K562 (cell line): ENCODE results near the gene PSMC3IP. TPM values are rescaled to one million over a fixed set of nuclear protein-coding genes. Genes with fewer than 3 reads are reported as not detected.

Experiments
- ATAC-seq: fragments of 200-7000 bp; cut with Tn5 transposase; 3 replicates; pipeline ENCODE4 v1.9.1; 2020; ENCODE audit warnings: moderate library complexity
- BruUV-seq: library from RNA; stranded (reverse); fragments of 400-500 nt; replicated peaks from 2 replicates; lab custom pipeline; 2021; lab: Mats Ljungman, UMichigan
- CTCF ChIA-PET: fragments of 300-600 bp; formaldehyde crosslinking; extraction: SDS; loops from one replicate; lab custom pipeline; 2021; ENCODE audit warnings: low intra/inter-chr PET ratio; lab: Yijun Ruan, JAX
- POLR2A ChIA-PET: fragments of 300-600, 350-650 bp; sonication (Branson Sonifier 250); formaldehyde crosslinking; extraction: SDS; loops from one replicate; lab custom pipeline; 2021; ENCODE audit warnings: antibody characterized with exemption, inconsistent platforms; lab: Yijun Ruan, JAX
- DNase-seq, 4 experiments: peaks; one replicate each; pipeline versions ENCODE4 v3.0.0 to v3.0.0-alpha.2; 2011 to 2018; ENCODE audit warnings: low spot score in 3 of 4, mixed read lengths in 3 of 4; ENCODE audit errors: extremely low read depth in 1 of 4
- FAIRE-seq: peaks from 2 replicates; lab custom pipeline; 2011; peaks lifted over from hg19 to GRCh38; lab: Jason Lieb, UNC
- H2AFZ ChIP-seq: 2 replicates; pipeline ENCODE4 v1.6.0; 2011; ENCODE audit warnings: low read depth, low read length, control low read depth, inconsistent platforms
- H3K27ac ChIP-seq: fragments of 200-600 bp; 3 replicates; pipeline ENCODE4 v1.8.0; 2011; ENCODE audit warnings: low read depth, mild to moderate bottlenecking, control low read depth, inconsistent platforms, low read length, moderate library complexity, mixed read lengths; ENCODE audit errors: extremely low read depth
- H3K27me3 ChIP-seq, 2 experiments: fragments of 300-600 bp in 1 of 2; 2 replicates in 1 of 2; 3 replicates in 1 of 2; pipeline versions ENCODE4 v1.6.0 to v1.8.0; 2011; ENCODE audit warnings: inconsistent platforms in 2 of 2, low read length in 2 of 2, mild to moderate bottlenecking in 1 of 2, mixed read lengths in 1 of 2, moderate library complexity in 1 of 2; ENCODE audit not compliant: control insufficient read depth in 2 of 2, insufficient read depth in 2 of 2
- H3K36me3 ChIP-seq: fragments of 300-600 bp; 3 replicates; pipeline ENCODE4 v1.8.0; 2011; ENCODE audit warnings: mild to moderate bottlenecking, low read length, inconsistent platforms; ENCODE audit not compliant: control insufficient read depth, insufficient read depth
- H3K4me1 ChIP-seq, 2 experiments: fragments of 200-600 bp in 1 of 2; replicated peaks in 1 of 2; 2 replicates in 1 of 2; 3 replicates in 1 of 2; pipeline versions ENCODE4 v1.5.1 to v1.8.0; 2011; ENCODE audit warnings: inconsistent platforms in 2 of 2, low read length in 2 of 2, mild to moderate bottlenecking in 1 of 2, mixed read lengths in 1 of 2, moderate library complexity in 1 of 2; ENCODE audit not compliant: control insufficient read depth in 2 of 2, insufficient read depth in 2 of 2
- H3K4me2 ChIP-seq: 2 replicates; pipeline ENCODE4 v1.6.1; 2011; ENCODE audit warnings: low read length, control low read depth, inconsistent platforms, mixed read lengths; ENCODE audit not compliant: insufficient read depth
- H3K4me3 ChIP-seq: fragments of 200-600 bp; sonication (generic), shearing (Covaris generic); 2 replicates; pipeline ENCODE4 v1.5.1; 2016; ENCODE audit warnings: control low read depth, inconsistent platforms
- H3K79me2 ChIP-seq: fragments of 200-600 bp; 3 replicates; pipeline ENCODE4 v1.8.0; 2011; ENCODE audit warnings: low read length, inconsistent platforms; ENCODE audit not compliant: control insufficient read depth, insufficient read depth
- H3K9ac ChIP-seq, 2 experiments: 2 replicates each; pipeline versions ENCODE4 v1.6.0 to v1.6.1; 2011; ENCODE audit warnings: low read depth in 2 of 2, low read length in 2 of 2, control low read depth in 1 of 2, inconsistent platforms in 1 of 2, mild to moderate bottlenecking in 1 of 2, mixed read lengths in 1 of 2; ENCODE audit not compliant: insufficient read depth in 1 of 2
- H3K9me1 ChIP-seq: one replicate; pipeline ENCODE4 v1.6.0; 2011; ENCODE audit warnings: inconsistent platforms, mild to moderate bottlenecking, low read length, moderate library complexity; ENCODE audit not compliant: control insufficient read depth, insufficient read depth
- H3K9me3 ChIP-seq: replicated peaks from 2 replicates; pipeline ENCODE4 v1.5.1; 2011; ENCODE audit warnings: low read depth, low read length, inconsistent platforms; ENCODE audit not compliant: control insufficient read depth, insufficient read depth
- H4K20me1 ChIP-seq: replicated peaks from 2 replicates; pipeline ENCODE4 v1.6.1; 2011; ENCODE audit warnings: low read length, inconsistent platforms, mixed read lengths; ENCODE audit not compliant: control insufficient read depth, insufficient read depth
- DNMT1 ChIP-seq: fragments of 450-650 bp; IDR thresholded peaks from 2 replicates; pipeline ENCODE4 v1.6.1; 2016; ENCODE audit warnings: antibody characterized with exemption, mild to moderate bottlenecking
- ELF1 ChIP-seq: fragments of 200-800 bp; sonication (Bioruptor generic); IDR thresholded peaks from 2 replicates; pipeline ENCODE4 v1.6.1; 2016; ENCODE audit warnings: missing genetic modification characterization, missing compliant biosample characterization
- ILF3 ChIP-seq: fragments of 450-650 bp; IDR thresholded peaks from 2 replicates; pipeline ENCODE4 v1.6.1; 2018; ENCODE audit warnings: antibody characterized with exemption, mild to moderate bottlenecking, moderate library complexity, borderline replicate concordance
- LCOR ChIP-seq: sonication (generic); formaldehyde crosslinking; IDR thresholded peaks from 2 replicates; pipeline ENCODE4 v1.8.0; 2022; ENCODE audit warnings: mild to moderate bottlenecking, missing genetic modification reagents
- NEUROD1 ChIP-seq: fragments of 150-350 bp; IDR thresholded peaks from 2 replicates; pipeline ENCODE4 v1.6.1; 2014; ENCODE audit warnings: borderline replicate concordance, low read length, low read depth; ENCODE audit not compliant: partially characterized antibody
- NUFIP1 ChIP-seq: fragments of 450-650 bp; IDR thresholded peaks from 2 replicates; pipeline ENCODE4 v1.6.1; 2018; ENCODE audit not compliant: partially characterized antibody
- PTTG1 ChIP-seq: fragments of 450-650 bp; IDR thresholded peaks from 2 replicates; pipeline ENCODE4 v1.6.1; 2016; ENCODE audit warnings: low read depth, mild to moderate bottlenecking, missing genetic modification characterization, missing compliant biosample characterization
- SP2 ChIP-seq: IDR thresholded peaks from 2 replicates; pipeline ENCODE4 v1.6.1; 2011; ENCODE audit warnings: mild to moderate bottlenecking, low read depth, low read length, moderate library complexity; ENCODE audit not compliant: poor library complexity, severe bottlenecking; ENCODE audit errors: extremely low read depth
- TEAD4 ChIP-seq, 2 experiments: sonication (generic) in 1 of 2; formaldehyde crosslinking in 1 of 2; IDR thresholded peaks; 2 replicates each; pipeline versions ENCODE4 v1.6.1 to v1.8.0; 2012 to 2022; ENCODE audit warnings: borderline replicate concordance in 1 of 2, inconsistent platforms in 1 of 2, low read length in 1 of 2, mild to moderate bottlenecking in 1 of 2, missing genetic modification reagents in 1 of 2
- TSC22D4 ChIP-seq: fragments of 450-650 bp; IDR thresholded peaks from 2 replicates; pipeline ENCODE4 v1.6.1; 2016; ENCODE audit warnings: missing genetic modification characterization, missing biosample characterization, control low read depth
- ZKSCAN1 ChIP-seq: fragments of 150-350 bp; IDR thresholded peaks from 2 replicates; pipeline ENCODE4 v1.6.1; 2016; ENCODE audit warnings: low read depth, low read length
- ZKSCAN3 ChIP-seq: fragments of 250-450 bp; sonication (Bioruptor Pico); IDR thresholded peaks from 2 replicates; pipeline ENCODE4 v1.4.0; 2020
- ZKSCAN8 ChIP-seq: fragments of 200-800 bp; sonication (Bioruptor generic); IDR thresholded peaks from 2 replicates; pipeline ENCODE4 v1.6.1; 2016; ENCODE audit warnings: missing genetic modification characterization, missing compliant biosample characterization
- ZNF239 ChIP-seq: fragments of 250-450 bp; sonication (Bioruptor Pico); IDR thresholded peaks from 2 replicates; pipeline ENCODE4 v1.4.0; 2020; ENCODE audit warnings: mild to moderate bottlenecking
- WGBS: fragments of 100-300 bp; shearing (Covaris generic); methylation state at CpG from one replicate; pipeline ENCODE4 v1.1.6; 2016; ENCODE audit warnings: low coverage, mixed read lengths; ENCODE audit not compliant: insufficient coverage; ENCODE audit errors: missing lambda C conversion rate; 5-methylcytosine and 5-hydroxymethylcytosine counted together
- in situ Hi-C: fragments of 300-500 bp; cut with MboI; formaldehyde crosslinking; loops from 4 replicates; pipeline ENCODE4 v1.15.0; 2018; ENCODE audit warnings: inconsistent platforms, mixed read lengths
- intact Hi-C: fragments of 100-400 bp; cut with micrococcal nuclease; formaldehyde crosslinking; loops from 2 replicates; pipeline ENCODE4 v1.14.2; 2022
- polyA plus RNA-seq, 8 experiments: library from polyadenylated mRNA; depleted of rRNA in 4 of 8; stranded (reverse) in 5 of 8; unstranded in 3 of 8; fragments of >200 nt; fragmentation: Nextera tagmentation in 2 of 8; fragmentation: Illumina TruSeq in 1 of 8; extraction: Ambion mirVana in 2 of 8; extraction: Trizol in 1 of 8; gene quantifications; 2 replicates each; pipeline versions ENCODE4 v1.2.1 to v1.2.3, GENCODE V29; 2011 to 2014; ENCODE audit warnings: inconsistent platforms in 1 of 8, missing spikeins in 1 of 8
- total RNA-seq, 7 experiments: library from RNA; depleted of rRNA in 6 of 7; stranded (reverse); fragments of >200 nt in 6 of 7; fragmentation: Illumina TruSeq in 2 of 7; extraction: Trizol in 2 of 7; gene quantifications; 2 replicates each; pipeline versions ENCODE4 v1.2.1 to v1.2.3, GENCODE V29; 2011 to 2021; ENCODE audit warnings: low replicate concordance in 1 of 7
- TF ChIP-seq, protein P1 (sequence below): sonication (generic); formaldehyde crosslinking; IDR thresholded peaks from 2 replicates; pipeline ENCODE4 v1.8.1; 2023; ENCODE audit warnings: mild to moderate bottlenecking, missing genetic modification reagents
- TF ChIP-seq, protein P2 (sequence below): fragments of 450-650 bp; IDR thresholded peaks from 2 replicates; pipeline ENCODE4 v1.7.1; 2018; ENCODE audit warnings: mild to moderate bottlenecking, low read depth; ENCODE audit not compliant: partially characterized antibody

The PSMC3IP gene
- total and polyA plus RNA-seq, 9 of the 15 experiments (the other 6 are each of a cell fraction or from before 2014, with no cell fraction given): 13.8 to 65.6 (median 32.8) TPM

GRCh38 chr17:42535155-42536047 is 42.1 kb downstream of the PSMC3IP start:
- Histone ChIP-seq H3K9me1 (no peaks in the 10 kb centered on the region), H3K4me2 (peak overlapping the region; percentile 92), H4K20me1 (no peaks in the 10 kb centered on the region; the same call in 1 of the 2 replicates), H3K4me1 (peaks cover 24 to 61% of the 10 kb centered on the region in 2 experiments), H3K4me3 (peak overlapping the region; percentile 64), H3K9ac (peak overlapping the region; percentile 70 to 97), H3K9me3 (no peaks in the 10 kb centered on the region), H3K27me3 (no peaks in the 10 kb centered on the region), H3K79me2 (peaks cover 17% of the 10 kb centered on the region), H3K36me3 (peaks cover 16% of the 10 kb centered on the region; the same call in 1 of the 3 replicates), H2AFZ (peak overlapping the region; percentile 87), H3K27ac (peak overlapping the region; percentile 80)
- ChIA-PET CTCF (interaction anchor here (0.7 to 1.3 kb wide), 2 partner anchors 18 to 31 kb away, joined by 3 to 6 read pairs; partner anchors contain the start of gene MLX), POLR2A (interaction anchor here (0.5 to 2.7 kb wide), 11 partner anchors 8 to 605 kb away, joined by 3 to 15 read pairs (median 4); partner anchors contain the start of gene ODAD4)
- ATAC-seq: peak; percentile 23
- intact Hi-C loops: no loop called here
- TSS peak; percentile 96 for BruUV-seq
- in situ Hi-C loops: no loop called here
- DNase-seq: peak in 2 of 4 experiments; percentile 4 to 49
- no peak for FAIRE-seq
- 12% methylated on average over 26 of the region's 26 CpGs for WGBS
- no peak for TF ChIP-seq SP2
- TF ChIP-seq ELF1: no peak
- TF ChIP-seq ZNF239 (CRISPR knock-in tag): peak; percentile 91
- TF ChIP-seq TSC22D4 (tag): no peak
- TF ChIP-seq NUFIP1: peak; percentile 70
- TF ChIP-seq PTTG1: peak; percentile 91
- no peak for TF ChIP-seq ZKSCAN1
- peak; percentile 96 for TF ChIP-seq ZKSCAN8 (CRISPR knock-in tag)
- peak; percentile 70 for TF ChIP-seq ZKSCAN3 (CRISPR knock-in tag)
- no peak for TF ChIP-seq ILF3
- TF ChIP-seq, protein P1, sequence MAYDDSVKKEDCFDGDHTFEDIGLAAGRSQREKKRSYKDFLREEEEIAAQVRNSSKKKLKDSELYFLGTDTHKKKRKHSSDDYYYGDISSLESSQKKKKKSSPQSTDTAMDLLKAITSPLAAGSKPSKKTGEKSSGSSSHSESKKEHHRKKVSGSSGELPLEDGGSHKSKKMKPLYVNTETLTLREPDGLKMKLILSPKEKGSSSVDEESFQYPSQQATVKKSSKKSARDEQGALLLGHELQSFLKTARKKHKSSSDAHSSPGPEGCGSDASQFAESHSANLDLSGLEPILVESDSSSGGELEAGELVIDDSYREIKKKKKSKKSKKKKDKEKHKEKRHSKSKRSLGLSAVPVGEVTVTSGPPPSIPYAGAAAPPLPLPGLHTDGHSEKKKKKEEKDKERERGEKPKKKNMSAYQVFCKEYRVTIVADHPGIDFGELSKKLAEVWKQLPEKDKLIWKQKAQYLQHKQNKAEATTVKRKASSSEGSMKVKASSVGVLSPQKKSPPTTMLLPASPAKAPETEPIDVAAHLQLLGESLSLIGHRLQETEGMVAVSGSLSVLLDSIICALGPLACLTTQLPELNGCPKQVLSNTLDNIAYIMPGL (CRISPR knock-in tag): no peak
- no peak for TF ChIP-seq TEAD4 (IDR thresholded peaks at IDR 0.05; ENCODE audit: low read length)
- TF ChIP-seq TEAD4 (CRISPR knock-in tag; IDR thresholded peaks at IDR 0.05; ENCODE audit: borderline replicate concordance): no peak
- TF ChIP-seq, protein P2, sequence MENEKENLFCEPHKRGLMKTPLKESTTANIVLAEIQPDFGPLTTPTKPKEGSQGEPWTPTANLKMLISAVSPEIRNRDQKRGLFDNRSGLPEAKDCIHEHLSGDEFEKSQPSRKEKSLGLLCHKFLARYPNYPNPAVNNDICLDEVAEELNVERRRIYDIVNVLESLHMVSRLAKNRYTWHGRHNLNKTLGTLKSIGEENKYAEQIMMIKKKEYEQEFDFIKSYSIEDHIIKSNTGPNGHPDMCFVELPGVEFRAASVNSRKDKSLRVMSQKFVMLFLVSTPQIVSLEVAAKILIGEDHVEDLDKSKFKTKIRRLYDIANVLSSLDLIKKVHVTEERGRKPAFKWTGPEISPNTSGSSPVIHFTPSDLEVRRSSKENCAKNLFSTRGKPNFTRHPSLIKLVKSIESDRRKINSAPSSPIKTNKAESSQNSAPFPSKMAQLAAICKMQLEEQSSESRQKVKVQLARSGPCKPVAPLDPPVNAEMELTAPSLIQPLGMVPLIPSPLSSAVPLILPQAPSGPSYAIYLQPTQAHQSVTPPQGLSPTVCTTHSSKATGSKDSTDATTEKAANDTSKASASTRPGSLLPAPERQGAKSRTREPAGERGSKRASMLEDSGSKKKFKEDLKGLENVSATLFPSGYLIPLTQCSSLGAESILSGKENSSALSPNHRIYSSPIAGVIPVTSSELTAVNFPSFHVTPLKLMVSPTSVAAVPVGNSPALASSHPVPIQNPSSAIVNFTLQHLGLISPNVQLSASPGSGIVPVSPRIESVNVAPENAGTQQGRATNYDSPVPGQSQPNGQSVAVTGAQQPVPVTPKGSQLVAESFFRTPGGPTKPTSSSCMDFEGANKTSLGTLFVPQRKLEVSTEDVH: peak; percentile 49
- 0 out of 2 replicates have a peak, but pooled peaks have one; percentile 24 for TF ChIP-seq LCOR (CRISPR knock-in tag)
- no peak for TF ChIP-seq DNMT1
- TF ChIP-seq NEUROD1: no peak
